DMS153 treated with DMSO at 0.1 percent for 48 hours (cell line): ENCODE measurements around the gene SLC13A4.
"Not testable (repeated sequence)": the region's sequence is repeated elsewhere in the genome, so short reads cannot be mapped to it uniquely, and the experiment has no call there.

ENCODE experiments used
- DNase-seq: peaks from one replicate; lab custom pipeline; 2025; ENCODE audit not compliant: unreplicated experiment; lab: John Stamatoyannopoulos, UW

Gene SLC13A4

DNA sequence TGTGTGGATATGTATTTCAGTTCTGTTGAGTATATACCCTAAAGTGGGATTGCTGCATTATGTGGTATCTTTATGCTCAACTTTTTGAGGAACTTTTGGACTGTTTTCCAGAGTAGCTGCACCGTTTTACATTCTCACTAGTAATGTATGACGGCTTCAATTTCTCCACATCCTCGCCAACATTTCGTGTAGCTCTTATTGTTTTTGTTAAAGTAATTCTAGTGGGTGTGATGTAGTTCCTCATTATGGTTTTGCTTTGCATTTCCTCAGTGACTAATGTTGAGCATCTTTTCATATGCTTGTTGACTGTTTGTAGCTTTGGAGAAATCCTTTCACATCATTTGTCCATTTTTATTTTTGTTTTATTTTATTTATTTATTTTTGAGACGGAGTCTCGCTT, 61.1 kb downstream of the SLC13A4 start:
- no peak for DNase-seq

DNA sequence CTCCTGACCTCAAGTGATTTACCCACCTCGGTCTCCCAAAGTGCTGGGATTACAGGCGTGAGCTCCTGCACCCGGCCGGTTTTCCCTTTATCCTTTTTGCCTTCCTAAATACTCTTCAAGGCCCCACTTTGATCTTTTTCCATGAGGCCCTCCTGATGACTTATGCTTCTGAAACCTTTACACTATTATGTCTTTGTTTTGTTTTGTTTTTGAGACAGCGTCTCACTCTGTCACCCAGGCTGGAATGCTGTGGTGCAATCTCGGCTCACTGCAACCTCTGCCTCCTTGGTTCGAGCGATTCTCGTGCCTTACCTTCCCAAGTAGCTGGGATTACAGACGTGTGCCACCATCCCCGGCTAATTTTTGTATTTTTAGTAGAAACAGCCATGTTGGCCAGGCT, 61.8 kb downstream of the SLC13A4 start:
- DNase-seq = no peak

DNA sequence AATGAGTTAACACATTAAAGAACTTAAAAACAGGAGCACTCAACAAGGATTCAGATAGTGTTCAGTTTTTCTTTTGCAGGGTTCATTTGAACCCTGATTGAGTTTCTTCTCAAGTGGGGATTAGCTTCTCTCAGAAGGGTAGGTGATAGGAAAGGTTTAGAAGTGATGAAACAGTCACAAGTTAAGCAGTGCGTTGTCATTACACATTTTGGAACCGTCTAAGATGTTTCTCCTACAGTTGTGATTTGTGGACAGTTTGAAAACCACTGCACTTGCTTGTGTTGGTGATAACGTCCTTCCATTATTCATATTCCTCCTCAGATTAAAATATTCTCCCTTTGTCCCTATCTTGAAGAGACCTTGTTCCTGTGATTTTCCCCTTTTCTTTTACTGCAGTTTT, 62.9 kb downstream of the SLC13A4 start:
- no peak for DNase-seq

DNA sequence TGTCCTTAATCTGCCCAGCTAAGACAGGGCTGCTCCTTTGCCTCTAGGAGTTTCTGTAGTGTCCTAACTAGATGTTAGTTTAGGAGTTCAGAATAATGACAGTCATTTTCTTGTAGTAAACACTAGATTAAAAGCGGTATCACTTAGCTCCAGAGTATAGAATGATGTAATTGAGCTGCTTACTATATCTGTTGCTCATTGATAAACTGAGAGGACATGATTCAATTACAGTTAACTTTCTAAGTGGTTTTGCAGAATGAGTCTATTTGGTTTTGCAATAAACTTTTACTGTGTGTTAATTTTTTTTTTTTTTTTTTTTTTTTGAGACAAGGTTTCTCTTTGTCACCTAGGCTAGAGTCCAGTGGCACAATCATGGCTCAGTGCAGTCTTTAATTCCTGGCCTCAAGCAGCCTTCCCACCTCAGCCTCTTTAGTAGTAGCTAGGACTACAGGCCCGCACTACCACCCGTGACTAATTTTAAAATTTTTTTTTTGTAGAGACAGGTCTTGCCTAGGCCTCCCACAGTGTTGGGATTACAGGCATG, 63.9 kb downstream of the SLC13A4 start:
- DNase-seq = no peak

DNA sequence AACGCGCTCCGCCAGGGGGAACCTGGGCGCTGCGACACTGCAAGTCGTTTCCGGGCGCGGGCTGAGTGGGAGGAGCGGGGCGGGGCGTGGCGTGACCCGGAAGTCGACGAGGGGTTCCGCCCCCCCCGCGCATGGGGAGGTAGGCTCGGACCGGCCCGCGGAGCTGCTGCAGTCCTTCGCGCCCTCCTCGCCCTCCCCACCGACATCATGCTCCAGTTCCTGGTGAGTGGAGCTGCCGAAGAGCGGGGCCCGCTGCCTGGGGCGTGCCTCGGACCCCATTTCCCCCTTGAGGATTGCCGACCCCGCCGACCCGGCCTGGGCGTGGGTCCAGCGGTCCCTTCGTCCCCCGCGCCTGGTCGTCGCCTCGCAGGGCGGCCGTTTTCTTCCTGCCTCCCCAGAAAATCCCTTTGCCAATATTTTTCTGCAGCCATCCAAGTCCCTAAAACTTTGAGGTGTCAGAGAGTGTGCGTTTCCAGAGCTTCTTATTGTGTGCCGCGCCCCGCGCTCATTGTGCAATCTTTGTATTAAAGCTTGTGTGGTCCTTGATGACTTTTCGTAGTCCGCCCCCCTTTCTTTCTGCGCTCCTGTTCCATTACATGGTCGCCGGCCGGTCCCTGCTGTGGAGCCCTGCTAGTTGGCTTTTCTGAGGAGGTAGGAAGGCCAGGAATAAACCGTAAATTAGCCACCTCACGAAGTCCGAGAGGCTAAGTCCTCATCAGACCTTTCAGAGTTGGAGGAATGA, 65.4 kb downstream of the SLC13A4 start, which contains the start of gene STMP1:
Gene STMP1, plus strand, starts transcription at position 142 of the 742 bp plus-strand sequence.
- peak; percentile 80 for DNase-seq

DNA sequence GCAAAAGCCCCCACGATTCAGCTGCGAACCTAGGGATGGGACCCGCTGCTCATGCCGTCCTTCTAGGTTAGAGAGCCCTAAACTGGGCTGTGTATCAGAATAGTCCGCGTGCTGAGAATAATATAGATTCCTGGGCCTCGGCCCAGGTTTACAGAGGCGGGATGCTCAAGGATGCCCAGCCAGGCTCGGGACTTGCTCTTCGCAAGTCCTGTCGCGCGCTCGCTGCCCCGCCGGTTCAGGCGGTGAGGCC, 65.9 kb downstream of the SLC13A4 start:
- no peak for DNase-seq

DNA sequence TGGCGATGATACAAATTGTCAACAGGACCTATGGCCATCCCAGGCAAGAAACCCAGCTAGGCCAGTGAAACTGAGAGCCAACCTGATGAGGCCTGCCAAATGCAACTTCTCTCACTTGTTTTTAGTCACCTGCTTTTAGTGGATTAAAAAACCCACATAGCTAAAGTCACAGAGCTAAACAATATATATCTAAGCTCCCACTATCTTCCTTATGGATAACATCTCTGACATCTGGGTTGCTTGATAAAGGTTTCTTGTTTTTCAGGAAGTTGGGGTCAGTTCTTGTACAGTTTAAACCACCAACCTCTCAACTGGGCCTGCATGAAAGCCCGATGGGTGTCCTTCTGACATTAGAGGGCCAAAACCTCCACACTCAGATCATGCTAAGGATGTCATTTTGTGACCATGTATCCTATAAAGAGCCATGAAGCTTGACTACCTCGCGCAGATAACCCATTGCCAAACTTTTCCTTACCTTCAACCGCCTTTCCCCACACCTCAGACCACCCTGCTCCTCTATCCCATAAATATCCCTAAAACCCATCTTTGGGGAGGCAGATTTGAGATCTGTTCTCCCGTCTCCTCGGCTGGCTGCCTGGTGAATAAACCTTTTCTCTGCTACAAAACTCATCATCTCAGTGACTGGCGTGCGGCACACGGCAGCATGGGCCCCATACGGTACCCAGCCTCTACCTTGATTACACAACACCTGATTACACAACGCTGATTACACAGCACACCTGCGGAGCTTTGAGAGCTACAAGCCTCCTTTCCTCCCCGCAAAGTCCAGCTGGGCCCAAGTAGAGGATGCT, 66.5 kb downstream of the SLC13A4 start:
- DNase-seq = no peak

DNA sequence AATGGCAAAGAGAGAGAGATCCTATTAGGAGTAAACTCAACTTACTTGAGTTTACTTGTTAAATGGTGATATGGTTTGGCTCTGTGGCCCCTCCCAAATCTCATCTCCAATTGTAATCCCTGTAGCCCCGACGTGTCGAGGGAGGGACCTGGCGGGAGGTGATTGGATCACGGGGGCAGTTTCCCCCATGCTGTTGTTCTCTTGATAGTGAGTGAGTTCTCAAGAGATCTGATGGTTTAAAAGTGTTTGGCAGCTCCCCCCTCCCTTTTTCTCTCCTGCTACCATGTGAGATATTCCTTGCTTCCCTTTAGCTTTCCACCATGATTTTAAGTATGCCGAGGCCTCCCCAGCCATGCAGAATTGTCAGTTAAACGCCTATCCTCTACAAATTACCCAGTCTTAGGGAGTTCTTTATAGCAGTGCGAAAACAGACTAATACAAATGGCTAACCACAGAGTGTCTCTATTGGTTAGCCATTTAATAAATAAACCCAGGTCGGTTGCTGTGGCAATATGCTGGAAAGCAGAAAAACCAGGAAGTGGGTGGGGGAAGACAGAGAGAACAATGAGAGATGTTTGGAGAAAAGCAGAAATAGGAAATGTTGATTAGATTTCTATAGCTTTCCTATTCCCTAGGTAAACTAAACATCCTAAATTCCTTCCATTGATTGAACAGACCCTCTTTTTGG, 68.7 kb downstream of the SLC13A4 start:
- no peak for DNase-seq

DNA sequence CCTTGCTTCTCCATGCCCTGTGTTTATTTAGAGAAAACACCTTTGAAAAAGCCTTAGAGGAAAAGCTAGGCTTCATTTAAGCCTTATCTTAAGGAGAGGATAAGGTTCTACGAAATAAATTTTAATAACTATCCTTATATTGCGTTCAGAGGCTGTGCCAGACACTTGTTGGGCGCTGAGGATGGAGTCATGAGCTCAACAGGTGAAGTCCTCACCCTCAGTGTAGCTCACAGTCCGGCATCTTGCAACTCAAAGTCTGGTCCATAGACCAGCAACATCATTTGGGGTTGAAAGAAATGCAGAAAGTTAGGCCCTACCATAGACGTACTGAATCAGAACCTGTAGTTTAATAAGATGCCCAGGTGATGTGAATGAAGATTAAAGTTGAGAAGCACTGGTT, 69.4 kb downstream of the SLC13A4 start:
- no peak for DNase-seq

DNA sequence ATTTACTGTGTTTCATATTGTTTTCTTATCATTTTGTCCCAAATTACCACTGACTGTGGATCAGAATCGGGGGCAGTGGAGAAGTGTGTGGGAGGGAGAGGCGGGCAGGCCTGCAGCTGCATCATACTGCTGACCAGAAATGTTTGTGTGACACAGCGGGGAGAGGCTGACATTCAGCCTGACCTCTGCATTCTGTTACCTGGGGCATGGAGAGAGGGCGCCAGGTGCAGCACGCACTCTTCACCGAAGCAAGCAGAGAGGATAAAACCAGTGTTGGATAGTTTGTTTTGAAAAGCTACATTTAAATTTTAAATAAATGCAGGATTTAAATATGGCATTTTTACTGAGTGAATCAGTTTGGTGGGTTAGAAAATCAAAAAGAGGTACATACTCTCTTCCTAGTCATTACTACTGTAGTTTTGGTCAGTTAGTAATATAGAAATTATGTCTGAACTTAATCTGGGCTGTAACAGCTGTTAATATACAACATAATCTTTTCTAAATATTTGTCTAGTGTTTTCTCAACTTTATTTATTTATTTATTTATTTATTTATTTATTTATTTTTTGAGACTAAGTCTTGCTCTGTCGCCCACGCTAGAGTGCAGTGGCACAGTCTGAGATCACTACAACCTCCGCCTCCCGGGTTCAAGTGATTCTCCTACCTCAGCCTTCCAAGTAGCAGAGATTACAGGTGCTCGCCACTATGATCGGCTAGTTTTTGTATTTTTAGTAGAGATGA, 74.5 kb downstream of the SLC13A4 start:
- no peak for DNase-seq

DNA sequence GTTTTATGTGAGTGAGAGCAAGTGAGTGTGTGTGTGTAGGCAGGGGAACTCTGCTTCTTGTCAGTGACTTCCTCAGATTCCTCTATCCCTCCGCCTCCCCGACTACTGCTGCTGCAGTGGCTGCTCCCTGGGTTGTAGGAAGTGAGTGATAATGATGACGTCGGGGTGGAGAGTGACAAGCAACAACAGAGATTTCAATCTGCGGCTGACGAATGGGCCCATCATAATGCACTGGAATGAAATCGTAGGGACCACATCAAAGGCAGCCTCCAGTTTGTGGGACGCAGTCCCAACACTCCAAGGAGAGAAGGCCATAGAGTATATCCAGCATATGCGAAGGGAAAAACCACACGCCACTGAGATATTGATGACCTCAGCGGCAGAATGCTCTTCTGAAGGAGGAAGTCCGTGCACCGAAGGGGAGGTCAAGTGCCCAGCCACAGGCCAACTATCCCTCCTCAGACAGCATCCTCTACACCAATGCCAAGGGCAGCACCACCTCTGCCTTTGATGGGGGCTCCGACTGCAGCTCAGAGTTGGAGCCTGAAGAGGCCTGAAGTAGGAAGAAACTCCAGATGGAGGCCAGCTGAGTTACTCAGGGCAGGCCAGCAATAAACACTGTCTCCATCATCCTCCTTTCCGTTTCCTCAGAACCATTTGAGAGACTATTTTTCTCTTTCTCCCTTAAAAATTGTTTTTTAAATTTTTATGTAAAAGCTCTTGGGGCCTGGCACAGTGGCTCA, 77.0 kb downstream of the SLC13A4 start:
- DNase-seq = no peak

DNA sequence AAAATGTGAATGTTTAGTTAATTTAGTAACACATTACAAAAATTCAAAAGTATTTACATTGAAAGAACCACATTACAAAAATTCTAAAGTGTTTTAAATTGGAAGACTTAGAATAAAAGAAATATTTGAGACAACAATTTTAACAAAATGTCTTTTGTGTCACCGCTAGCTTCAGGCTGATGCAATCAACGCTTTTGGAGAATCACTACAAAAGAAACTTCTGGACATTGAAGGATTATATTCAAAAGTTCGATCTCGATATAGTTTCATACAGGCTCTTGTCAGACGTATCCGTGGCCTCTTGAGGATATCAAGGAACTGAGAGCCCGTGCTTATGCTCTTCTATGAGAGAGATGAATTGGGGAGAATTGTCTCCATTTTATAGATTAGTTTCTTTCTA, 79.8 kb downstream of the SLC13A4 start:
- no peak for DNase-seq

DNA sequence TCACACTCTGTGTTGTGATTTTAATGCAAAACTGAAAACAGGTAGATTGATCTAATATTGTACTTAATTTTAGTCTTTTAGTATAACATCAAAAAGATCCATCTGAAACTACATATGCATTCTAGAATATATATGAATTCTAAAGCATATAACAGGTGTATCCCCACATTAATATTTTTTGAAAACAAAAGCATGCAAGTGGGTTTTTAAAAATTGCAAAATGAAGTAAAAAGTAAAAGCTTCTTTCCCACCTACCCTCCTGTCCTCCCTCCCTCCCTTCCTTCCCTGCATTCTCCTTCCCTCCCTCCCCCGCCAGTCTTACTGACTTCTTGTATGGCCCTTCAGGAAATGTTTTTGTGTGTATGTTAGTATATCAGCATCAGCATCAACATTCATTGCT, 80.2 kb downstream of the SLC13A4 start:
- DNase-seq = no peak

DNA sequence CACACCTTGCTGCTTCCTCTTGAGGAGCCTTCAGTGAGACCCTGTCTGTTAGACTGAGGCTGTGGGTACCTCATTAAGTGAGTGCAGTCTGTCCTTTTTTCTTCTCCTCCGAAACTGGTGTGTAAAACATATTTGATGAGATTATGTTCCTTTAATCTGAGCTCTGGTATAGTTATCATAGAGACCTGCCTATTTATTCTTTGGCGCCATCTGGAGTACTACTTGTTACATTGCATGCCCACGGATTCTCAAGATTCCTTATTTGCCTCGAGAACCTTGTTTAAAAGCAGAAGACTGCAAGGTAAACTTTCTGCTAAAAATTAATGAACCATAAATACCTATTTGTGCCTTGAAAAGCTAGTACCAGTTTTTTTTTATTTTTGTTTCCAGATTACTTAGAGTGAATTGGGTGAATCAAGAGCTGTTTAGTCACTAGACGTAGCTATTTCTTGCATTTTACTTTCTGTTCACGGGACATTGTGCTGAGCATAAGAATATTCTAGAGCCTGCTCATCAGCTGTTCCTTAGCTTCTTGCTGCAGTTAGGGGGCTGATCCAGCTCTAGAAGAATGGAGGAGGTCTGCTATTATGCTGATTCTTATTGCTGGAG, 82.6 kb downstream of the SLC13A4 start:
- no peak for DNase-seq

DNA sequence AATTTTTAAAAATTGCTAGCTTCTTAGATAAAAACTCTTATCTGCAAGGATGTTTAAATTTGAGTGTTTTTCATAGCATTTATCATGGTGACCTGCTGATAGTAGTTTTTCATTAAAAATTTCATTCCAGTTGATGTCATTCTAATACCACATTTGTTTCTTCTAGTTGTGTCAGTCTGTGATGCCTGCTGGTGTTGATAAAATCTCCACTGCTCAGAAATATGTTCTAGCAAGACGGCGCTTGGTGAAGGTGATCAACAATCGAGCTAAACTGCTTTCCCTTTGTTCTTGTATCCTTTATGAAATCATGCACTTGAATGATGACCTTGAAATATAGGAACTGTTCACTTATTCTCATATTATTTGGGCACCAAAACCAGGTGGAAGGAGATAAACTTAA, 83.3 kb downstream of the SLC13A4 start:
- no peak for DNase-seq

DNA sequence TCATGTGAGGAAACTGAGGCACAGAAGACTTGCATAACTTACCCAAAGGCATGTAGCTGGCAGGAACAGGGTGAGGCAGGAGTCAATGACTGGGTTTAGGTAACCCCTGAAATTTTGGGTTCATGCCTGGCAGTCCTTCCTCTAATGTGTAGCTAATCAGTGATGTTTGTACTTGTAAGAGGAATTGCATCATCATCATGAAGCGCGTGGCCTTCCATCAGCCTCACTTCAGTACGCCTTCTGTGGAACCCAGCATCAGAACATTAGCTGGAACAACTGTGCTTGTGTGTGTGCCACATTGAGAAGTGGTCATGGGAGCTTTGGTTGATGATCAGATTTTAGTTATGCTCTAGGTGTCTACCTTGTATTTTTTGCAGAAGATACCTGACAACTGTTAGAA, 83.8 kb downstream of the SLC13A4 start:
- no peak for DNase-seq

DNA sequence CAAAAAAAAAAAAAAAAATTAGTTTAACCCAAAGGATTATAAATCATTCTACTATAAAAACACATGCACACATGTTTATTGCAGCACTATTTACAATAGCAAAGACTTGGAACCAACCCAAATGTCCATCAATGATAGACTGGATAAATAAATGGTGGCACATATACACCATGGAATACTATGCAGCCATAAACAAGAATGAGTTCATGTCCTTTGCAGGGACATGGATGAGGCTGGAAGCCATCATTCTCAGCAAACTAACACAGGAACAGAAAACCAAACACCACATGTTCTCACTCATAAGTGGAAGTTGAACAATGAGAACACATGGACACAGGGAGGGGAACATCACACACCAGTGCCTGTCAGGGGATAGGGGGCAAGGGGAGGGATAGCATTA, 88.3 kb downstream of the SLC13A4 start:
- not testable (repeated sequence) for DNase-seq

DNA sequence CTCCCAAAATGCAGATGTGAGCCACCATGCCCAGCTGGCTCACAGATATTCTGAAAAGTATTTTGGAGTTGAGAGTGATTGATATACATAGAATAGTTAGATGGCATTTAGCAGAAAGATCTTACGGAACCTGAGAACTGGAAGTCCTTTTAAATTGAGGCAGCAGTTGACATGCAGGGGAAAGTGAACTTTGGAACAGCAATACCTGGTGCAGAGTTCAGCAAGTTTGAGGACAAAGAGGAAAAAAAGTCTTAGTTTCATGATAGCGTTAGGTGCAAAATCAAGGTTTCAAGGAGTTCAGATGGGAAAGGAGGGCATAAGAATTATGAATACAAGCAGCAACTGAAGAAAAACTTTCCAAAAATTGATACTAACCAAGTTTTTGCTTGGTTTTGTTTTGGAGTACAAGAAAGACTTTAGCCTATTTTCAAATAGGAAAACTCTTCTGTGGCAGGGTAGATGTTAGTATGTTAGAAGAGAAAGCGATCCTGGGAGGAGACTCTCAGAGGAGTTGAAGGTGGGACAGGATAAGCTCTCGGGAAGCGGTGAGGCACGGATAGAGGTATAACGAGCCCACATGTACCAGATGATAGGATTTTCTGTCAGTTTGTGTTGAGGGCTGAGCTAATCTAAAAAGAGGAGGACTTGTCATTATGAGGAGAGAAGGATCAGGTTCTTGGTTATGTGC, 93.7 kb downstream of the SLC13A4 start:
- DNase-seq = no peak
